Measurements from ENCODE around the gene PTPN1.

DNA sequence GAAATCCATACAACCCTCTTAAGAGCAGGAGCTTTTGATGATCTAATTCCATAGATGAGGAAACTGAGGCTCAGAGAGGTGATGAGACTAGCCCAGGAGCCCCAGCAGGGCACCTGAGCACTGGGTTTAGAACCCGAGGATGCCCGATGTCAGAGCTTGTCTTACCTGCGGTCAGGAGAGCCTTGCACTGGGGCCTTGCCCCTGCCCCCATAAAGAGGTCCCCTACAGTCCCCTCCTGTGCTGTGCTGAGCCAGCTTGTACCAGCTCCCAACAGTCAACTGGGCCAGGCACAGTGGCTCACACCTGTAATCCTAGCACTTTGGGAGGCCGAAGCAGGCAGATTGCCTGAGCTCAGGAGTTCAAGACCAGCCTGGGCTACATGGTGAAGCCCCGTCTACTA is 122.5 kb downstream of the PTPN1 start:
- TF ChIP-seq, protein P1, sequence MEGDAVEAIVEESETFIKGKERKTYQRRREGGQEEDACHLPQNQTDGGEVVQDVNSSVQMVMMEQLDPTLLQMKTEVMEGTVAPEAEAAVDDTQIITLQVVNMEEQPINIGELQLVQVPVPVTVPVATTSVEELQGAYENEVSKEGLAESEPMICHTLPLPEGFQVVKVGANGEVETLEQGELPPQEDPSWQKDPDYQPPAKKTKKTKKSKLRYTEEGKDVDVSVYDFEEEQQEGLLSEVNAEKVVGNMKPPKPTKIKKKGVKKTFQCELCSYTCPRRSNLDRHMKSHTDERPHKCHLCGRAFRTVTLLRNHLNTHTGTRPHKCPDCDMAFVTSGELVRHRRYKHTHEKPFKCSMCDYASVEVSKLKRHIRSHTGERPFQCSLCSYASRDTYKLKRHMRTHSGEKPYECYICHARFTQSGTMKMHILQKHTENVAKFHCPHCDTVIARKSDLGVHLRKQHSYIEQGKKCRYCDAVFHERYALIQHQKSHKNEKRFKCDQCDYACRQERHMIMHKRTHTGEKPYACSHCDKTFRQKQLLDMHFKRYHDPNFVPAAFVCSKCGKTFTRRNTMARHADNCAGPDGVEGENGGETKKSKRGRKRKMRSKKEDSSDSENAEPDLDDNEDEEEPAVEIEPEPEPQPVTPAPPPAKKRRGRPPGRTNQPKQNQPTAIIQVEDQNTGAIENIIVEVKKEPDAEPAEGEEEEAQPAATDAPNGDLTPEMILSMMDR (IDR thresholded peaks at IDR 0.05): no peak
- no peak for TF ChIP-seq POLR2A (IDR thresholded peaks at IDR 0.05)

All from thyroid gland (tissue), 4 donors.